K562 (cell line): Measurements from ENCODE around the gene RRBP1. TPM values are rescaled to one million over a fixed set of nuclear protein-coding genes. Genes with fewer than 3 reads are reported as not detected.
A peak's percentile ranks its signal among the peaks of the same experiment; 100 is the strongest.

ENCODE experiments used
- BCLAF1 ChIP-seq, 2 experiments: fragments of 450-650 bp in 1 of 2; IDR thresholded peaks; 2 replicates each; pipeline ENCODE4 v1.6.1; 2011 to 2017; ENCODE audit warnings: low read depth in 2 of 2, antibody characterized with exemption in 1 of 2, borderline replicate concordance in 1 of 2, low read length in 1 of 2, mild to moderate bottlenecking in 1 of 2, mixed read lengths in 1 of 2; ENCODE audit not compliant: control insufficient read depth in 1 of 2
- CUX1 ChIP-seq: fragments of 200-800 bp; sonication (Bioruptor generic); IDR thresholded peaks from 2 replicates; pipeline ENCODE4 v1.6.1; 2016; ENCODE audit warnings: missing genetic modification characterization, missing compliant biosample characterization
- ESRRB ChIP-seq: fragments of 250-450 bp; sonication (Bioruptor Pico); IDR thresholded peaks from 2 replicates; pipeline ENCODE4 v1.5.0; 2020; ENCODE audit warnings: mild to moderate bottlenecking, moderate library complexity, borderline replicate concordance
- EZH2 ChIP-seq: IDR thresholded peaks from 2 replicates; pipeline ENCODE4 v1.6.1; 2012; ENCODE audit warnings: low read depth, mild to moderate bottlenecking, inconsistent platforms, low read length, borderline replicate concordance
- FUS ChIP-seq: fragments of 200-400 bp; formaldehyde crosslinking; optimal IDR thresholded peaks from 2 replicates; pipeline ENCODE3; 2017; ENCODE audit warnings: low read depth, low read length
- HNRNPLL ChIP-seq: fragments of 200-400 bp; formaldehyde crosslinking; IDR thresholded peaks from 2 replicates; pipeline ENCODE4 v1.6.1; 2017; ENCODE audit warnings: low read length, low read depth, mild to moderate bottlenecking; ENCODE audit not compliant: poor library complexity, severe bottlenecking
- HSF4 ChIP-seq: fragments of 250-450 bp; sonication (Bioruptor Pico); IDR thresholded peaks from 2 replicates; pipeline ENCODE4 v2.1.2; 2022; ENCODE audit warnings: mild to moderate bottlenecking, moderate library complexity, borderline replicate concordance
- KDM2B ChIP-seq: fragments of 250-450 bp; sonication (Bioruptor Pico); IDR thresholded peaks from 2 replicates; pipeline ENCODE4 v1.8.0; 2021; ENCODE audit warnings: mild to moderate bottlenecking, moderate library complexity
- MAFF ChIP-seq: IDR thresholded peaks from 2 replicates; pipeline ENCODE4 v1.6.1; 2012; ENCODE audit warnings: low read length, improper control_type of control experiment
- MBD2 ChIP-seq: sonication (generic); IDR thresholded peaks from 2 replicates; pipeline ENCODE4 v1.6.1; 2016; ENCODE audit warnings: low read depth, borderline replicate concordance
- NFIC ChIP-seq: fragments of 450-650 bp; IDR thresholded peaks from 2 replicates; pipeline ENCODE4 v1.6.1; 2017; ENCODE audit warnings: mild to moderate bottlenecking, inconsistent platforms
- NFRKB ChIP-seq: fragments of 450-650 bp; IDR thresholded peaks from 2 replicates; pipeline ENCODE4 v1.6.1; 2016; ENCODE audit warnings: low read depth
- NR2C2 ChIP-seq, 2 experiments: fragments of 200-800 bp in 1 of 2; sonication (Bioruptor generic) in 1 of 2; sonication (generic) in 1 of 2; formaldehyde crosslinking in 1 of 2; IDR thresholded peaks; 2 replicates each; pipeline versions ENCODE4 v1.6.1 to v1.8.0; 2016 to 2022; ENCODE audit warnings: mild to moderate bottlenecking in 1 of 2, missing compliant biosample characterization in 1 of 2, missing genetic modification characterization in 1 of 2, missing genetic modification reagents in 1 of 2
- PPARD ChIP-seq: fragments of 250-450 bp; sonication (Bioruptor Pico); IDR thresholded peaks from 2 replicates; pipeline ENCODE4 v1.8.0; 2022; ENCODE audit warnings: inconsistent platforms, mild to moderate bottlenecking, moderate library complexity
- SMARCE1 ChIP-seq: fragments of 450-650 bp; IDR thresholded peaks from 2 replicates; pipeline ENCODE4 v1.7.1; 2016; ENCODE audit warnings: mild to moderate bottlenecking
- TAF15 ChIP-seq: fragments of 200-400 bp; formaldehyde crosslinking; IDR thresholded peaks from 2 replicates; pipeline ENCODE4 v1.6.1; 2017; ENCODE audit warnings: mild to moderate bottlenecking, low read depth, low read length, moderate library complexity
- ZC3H11A ChIP-seq: IDR thresholded peaks from 2 replicates; pipeline ENCODE4 v1.6.1; 2012; ENCODE audit warnings: low read depth, low read length, improper control_type of control experiment
- ZNF174 ChIP-seq: fragments of 250-450 bp; sonication (Bioruptor Pico); IDR thresholded peaks from 2 replicates; pipeline ENCODE4 v1.4.0; 2020; ENCODE audit warnings: mild to moderate bottlenecking
- ZNF274 ChIP-seq: IDR thresholded peaks from 2 replicates; pipeline ENCODE4 v1.6.1; 2011; ENCODE audit warnings: low read depth, mild to moderate bottlenecking, low read length, moderate library complexity, borderline replicate concordance
- ZNF561 ChIP-seq: fragments of 450-650 bp; formaldehyde crosslinking; conservative IDR thresholded peaks from 2 replicates; pipeline ENCODE4 v1.4.0; 2020; ENCODE audit warnings: mild to moderate bottlenecking, moderate library complexity
- ZNF785 ChIP-seq: fragments of 250-450 bp; sonication (Bioruptor Pico); IDR thresholded peaks from 2 replicates; pipeline ENCODE4 v1.4.0; 2020; ENCODE audit warnings: mild to moderate bottlenecking
- polyA plus RNA-seq, 8 experiments: library from polyadenylated mRNA; depleted of rRNA in 4 of 8; stranded (reverse) in 5 of 8; unstranded in 3 of 8; fragments of >200 nt; fragmentation: Nextera tagmentation in 2 of 8; fragmentation: Illumina TruSeq in 1 of 8; extraction: Ambion mirVana in 2 of 8; extraction: Trizol in 1 of 8; gene quantifications; 2 replicates each; pipeline versions ENCODE4 v1.2.1 to v1.2.3, GENCODE V29; 2011 to 2014; ENCODE audit warnings: inconsistent platforms in 1 of 8, missing spikeins in 1 of 8
- total RNA-seq, 7 experiments: library from RNA; depleted of rRNA in 6 of 7; stranded (reverse); fragments of >200 nt in 6 of 7; fragmentation: Illumina TruSeq in 2 of 7; extraction: Trizol in 2 of 7; gene quantifications; 2 replicates each; pipeline versions ENCODE4 v1.2.1 to v1.2.3, GENCODE V29; 2011 to 2021; ENCODE audit warnings: low replicate concordance in 1 of 7

Gene RRBP1
- total and polyA plus RNA-seq, 9 of the 15 experiments (the other 6 are each of a cell fraction or from before 2014, with no cell fraction given): 0.84 to 32.0 (median 17.6) TPM

- TF ChIP-seq TAF15: no peak
- no peak for TF ChIP-seq SMARCE1
- TF ChIP-seq HSF4: no peak
- no peak for TF ChIP-seq BCLAF1 (IDR thresholded peaks at IDR 0.05; ENCODE audit: borderline replicate concordance in 1 of 2, control insufficient read depth in 1 of 2, low read depth in 2 of 2, low read length in 1 of 2)
- no peak for TF ChIP-seq NFRKB
- no peak for TF ChIP-seq NR2C2 (CRISPR knock-in tag; IDR thresholded peaks at IDR 0.05)
- no peak for TF ChIP-seq NR2C2 (tag; IDR thresholded peaks at IDR 0.05)
- TF ChIP-seq ZNF785: no peak
- peak; percentile 76 for TF ChIP-seq HNRNPLL
- no peak for TF ChIP-seq KDM2B (CRISPR knock-in tag)
- no peak for TF ChIP-seq ZNF274
- no peak for TF ChIP-seq MBD2
- TF ChIP-seq ZC3H11A: no peak
- TF ChIP-seq PPARD (CRISPR knock-in tag): no peak
- no peak for TF ChIP-seq ZNF561 (CRISPR knock-in tag)
- no peak for TF ChIP-seq MAFF
- no peak for TF ChIP-seq FUS
- TF ChIP-seq NFIC: no peak
- TF ChIP-seq ZNF174: no peak
- TF ChIP-seq ESRRB (CRISPR knock-in tag): no peak
- no peak for TF ChIP-seq CUX1
- no peak for TF ChIP-seq EZH2
These were observed 112.3 kb downstream of the RRBP1 start, which contains the start of gene DSTN (continued) for GRCh38 chr20:17569616-17570346.
